HG03457 (cell line): ENCODE measurements around the gene TAS1R2.
"Not testable (repeated sequence)": the region's sequence is repeated elsewhere in the genome, so short reads cannot be mapped to it uniquely, and the experiment has no call there.

ENCODE experiments used
- ATAC-seq: cut with Tn5 transposase; IDR thresholded peaks from one replicate; pipeline ENCODE4 v1.9.1; 2021; ENCODE audit warnings: moderate number of reproducible peaks; ENCODE audit not compliant: unreplicated experiment

Gene TAS1R2

GRCh38 chr1:18859560-18859959 lies at the start of gene TAS1R2:
TSS of gene TAS1R2 (minus strand) at chr1:18859660. CDS start at chr1:18859660, 0 bp downstream.
- no peak for ATAC-seq

- no peak for ATAC-seq
Measured at GRCh38 chr1:18907917-18908845, 48.7 kb upstream of the TAS1R2 start.

- no peak for ATAC-seq
Measured at GRCh38 chr1:18907021-18907916, 47.8 kb upstream of the TAS1R2 start.

GRCh38 chr1:18903291-18903756 lies 43.9 kb upstream of the TAS1R2 start:
- no peak for ATAC-seq

- ATAC-seq: peak; percentile 88
Measured at GRCh38 chr1:18902523-18903290, 43.2 kb upstream of the TAS1R2 start, which contains the start of gene ALDH4A1. TSS of gene ALDH4A1 (minus strand) at chr1:18902555. CDS start at chr1:18902523, 32 bp downstream.

- ATAC-seq: peak; percentile 13
Measured at GRCh38 chr1:18901952-18902522, 42.6 kb upstream of the TAS1R2 start.

- ATAC-seq: no peak
Measured at GRCh38 chr1:18901147-18901951, 41.9 kb upstream of the TAS1R2 start.

GRCh38 chr1:18900303-18900841 lies 40.9 kb upstream of the TAS1R2 start:
- ATAC-seq: no peak

GRCh38 chr1:18899363-18900049 lies 40.0 kb upstream of the TAS1R2 start:
- ATAC-seq: no peak

- ATAC-seq: no peak
Measured at GRCh38 chr1:18898567-18898966, 39.1 kb upstream of the TAS1R2 start.

GRCh38 chr1:18895317-18895716 lies 35.9 kb upstream of the TAS1R2 start:
- ATAC-seq: no peak

GRCh38 chr1:18893120-18893519 lies 33.7 kb upstream of the TAS1R2 start:
- ATAC-seq: no peak

- ATAC-seq: not testable (repeated sequence)
Measured at GRCh38 chr1:18891858-18892257, 32.4 kb upstream of the TAS1R2 start.

- ATAC-seq: no peak
Measured at GRCh38 chr1:18891426-18891780, 31.9 kb upstream of the TAS1R2 start.

GRCh38 chr1:18890706-18891425 lies 31.4 kb upstream of the TAS1R2 start:
- no peak for ATAC-seq

GRCh38 chr1:18886003-18886335 lies 26.5 kb upstream of the TAS1R2 start:
- ATAC-seq: no peak

- no peak for ATAC-seq
Measured at GRCh38 chr1:18885311-18886002, 26.0 kb upstream of the TAS1R2 start.

- no peak for ATAC-seq
Measured at GRCh38 chr1:18884727-18885126, 25.3 kb upstream of the TAS1R2 start.
